Nephron (organoid): ENCODE measurements around the gene OSTN.
"Not testable (repeated sequence)": the region's sequence is repeated elsewhere in the genome, so short reads cannot be mapped to it uniquely, and the experiment has no call there.

Source experiments
- H3K27ac Mint-ChIP-seq, 3 experiments: 2 replicates each; pipeline ENCODE4 v1.8.0; 2020; ENCODE audit warnings: mixed read lengths in 3 of 3, mild to moderate bottlenecking in 2 of 3, moderate library complexity in 1 of 3
- H3K27me3 Mint-ChIP-seq: 2 replicates; pipeline ENCODE4 v1.8.0; 2021; ENCODE audit warnings: low read depth, mild to moderate bottlenecking, moderate library complexity, mixed read lengths
- H3K36me3 Mint-ChIP-seq: 2 replicates; pipeline ENCODE4 v1.8.0; 2020; ENCODE audit warnings: low read depth, mixed read lengths
- H3K4me1 Mint-ChIP-seq: 2 replicates; pipeline ENCODE4 v1.8.0; 2020; ENCODE audit warnings: mixed read lengths
- H3K4me3 Mint-ChIP-seq, 3 experiments: 2 replicates each; pipeline ENCODE4 v1.8.0; 2020; ENCODE audit warnings: mild to moderate bottlenecking in 3 of 3, mixed read lengths in 3 of 3, moderate library complexity in 2 of 3
- H3K9me3 Mint-ChIP-seq: 2 replicates; pipeline ENCODE4 v1.8.0; 2020; ENCODE audit warnings: mixed read lengths
- CTCF ChIP-seq, 3 experiments: fragments of 200-600 bp; sonication (generic); IDR thresholded peaks; one replicate each; pipeline ENCODE4 v1.5.0; 2021; ENCODE audit warnings: antibody characterized with exemption in 3 of 3; ENCODE audit not compliant: unreplicated experiment in 3 of 3

Gene OSTN

DNA sequence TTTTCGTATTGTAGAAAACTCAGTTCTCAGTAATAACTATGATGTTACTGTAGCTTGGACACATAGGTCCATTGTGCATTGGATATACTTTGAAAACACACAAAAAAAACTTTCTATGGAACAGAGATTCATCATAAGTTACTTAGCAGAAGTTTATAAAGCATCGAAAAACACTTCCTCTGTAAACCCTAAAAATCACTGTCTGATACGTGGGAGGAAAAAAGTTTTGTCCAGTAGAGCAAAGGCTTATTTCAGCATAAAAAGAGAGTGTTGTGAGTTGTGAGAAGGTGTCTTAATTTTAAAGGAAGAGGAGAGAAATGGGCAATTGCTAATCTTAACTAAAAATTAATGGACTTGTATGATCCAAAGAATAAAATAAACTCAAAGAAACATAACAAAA lies 64.8 kb downstream of the OSTN start:
- H3K9me3 Mint-ChIP-seq: no peaks in the 10 kb centered on the region
- no peaks in the 10 kb centered on the region for H3K27me3 Mint-ChIP-seq
- peaks cover 9% of the 10 kb centered on the region for H3K4me1 Mint-ChIP-seq
- H3K36me3 Mint-ChIP-seq: no peaks in the 10 kb centered on the region
- no peak overlapping the region for H3K27ac Mint-ChIP-seq
- TF ChIP-seq CTCF (IDR thresholded peaks at IDR 0.05; ENCODE audit: unreplicated experiment in 3 of 3): no peak
- H3K4me3 Mint-ChIP-seq: no peak overlapping the region

GRCh38 chr3:191268737-191269136 lies 69.7 kb downstream of the OSTN start:
- Mint-ChIP-seq H3K27ac (no peak overlapping the region), H3K27me3 (no peaks in the 10 kb centered on the region), H3K4me1 (peaks cover 8% of the 10 kb centered on the region), H3K9me3 (no peaks in the 10 kb centered on the region), H3K36me3 (no peaks in the 10 kb centered on the region), H3K4me3 (no peak overlapping the region)
- TF ChIP-seq CTCF (IDR thresholded peaks at IDR 0.05; ENCODE audit: unreplicated experiment in 3 of 3): no peak

DNA sequence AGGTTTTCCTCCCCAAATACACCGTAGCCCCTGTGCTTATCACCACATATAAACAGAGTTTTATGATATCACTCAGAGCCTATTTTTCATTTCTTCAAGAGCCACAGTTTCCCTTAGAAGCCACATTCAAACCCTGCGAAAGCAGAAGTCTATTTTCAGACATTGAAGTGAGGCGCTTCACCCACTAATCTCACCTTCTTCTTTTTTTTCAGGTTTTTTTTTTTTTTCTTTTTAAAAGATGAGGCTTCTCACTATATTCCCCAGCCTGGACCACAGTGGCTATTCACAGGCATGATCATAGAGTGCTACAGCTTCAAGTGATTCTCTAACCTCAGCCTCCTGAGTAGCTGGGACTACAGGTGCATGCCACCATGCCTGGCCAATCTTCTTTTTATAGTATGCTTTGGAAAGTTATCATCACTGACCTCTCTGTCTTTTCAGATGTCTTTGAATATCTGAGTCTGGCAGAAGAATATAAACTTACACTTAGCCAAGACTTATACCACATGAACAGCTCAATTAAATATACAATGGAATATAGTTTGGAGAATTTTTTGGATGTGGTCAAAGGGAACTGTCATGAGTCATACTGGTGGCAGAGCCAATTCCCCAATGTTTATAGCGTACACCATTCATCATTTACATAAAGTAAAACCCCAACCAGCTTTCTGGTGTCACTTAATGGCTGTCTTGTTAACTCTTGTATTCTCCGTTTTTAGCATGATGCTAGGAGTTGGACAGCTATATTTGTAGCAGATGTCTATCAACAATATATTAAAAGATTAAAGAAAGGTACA lies 70.4 kb downstream of the OSTN start:
- Mint-ChIP-seq H3K36me3 (no peaks in the 10 kb centered on the region), H3K27me3 (no peaks in the 10 kb centered on the region), H3K4me1 (peaks cover 4% of the 10 kb centered on the region), H3K9me3 (no peaks in the 10 kb centered on the region), H3K27ac (no peak overlapping the region), H3K4me3 (no peak overlapping the region)
- no peak for TF ChIP-seq CTCF (IDR thresholded peaks at IDR 0.05; ENCODE audit: unreplicated experiment in 3 of 3)

DNA sequence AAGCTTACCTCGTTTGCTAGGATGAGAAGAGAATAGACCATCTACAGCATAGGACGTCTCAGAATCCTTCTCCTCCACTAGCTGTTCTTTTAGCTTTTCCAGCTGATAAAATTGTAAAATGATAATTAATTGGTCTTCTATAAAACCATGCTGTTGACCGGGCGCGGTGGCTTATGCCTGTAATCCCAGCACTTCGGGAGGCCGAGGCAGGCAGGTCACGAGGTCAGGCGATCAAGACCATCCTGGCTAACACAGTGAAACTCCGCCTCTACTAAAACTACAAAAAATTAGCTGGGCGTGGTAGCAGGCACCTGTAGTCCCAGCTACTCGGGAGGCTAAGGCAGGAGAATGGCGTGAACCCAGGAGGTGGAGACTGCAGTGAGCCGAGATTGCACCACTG lies 76.2 kb downstream of the OSTN start:
- not testable (repeated sequence) for H3K36me3 Mint-ChIP-seq, H3K27me3 Mint-ChIP-seq, H3K4me3 Mint-ChIP-seq, H3K9me3 Mint-ChIP-seq, H3K4me1 Mint-ChIP-seq, H3K27ac Mint-ChIP-seq

GRCh38 chr3:191275751-191276150 lies 76.7 kb downstream of the OSTN start:
- no peaks in the 10 kb centered on the region for H3K9me3 Mint-ChIP-seq
- no peak overlapping the region for H3K27ac Mint-ChIP-seq
- H3K4me1 Mint-ChIP-seq: no peaks in the 10 kb centered on the region
- H3K4me3 Mint-ChIP-seq: no peak overlapping the region
- no peak for TF ChIP-seq CTCF (IDR thresholded peaks at IDR 0.05; ENCODE audit: unreplicated experiment in 3 of 3)
- no peaks in the 10 kb centered on the region for H3K36me3 Mint-ChIP-seq
- no peaks in the 10 kb centered on the region for H3K27me3 Mint-ChIP-seq

- Mint-ChIP-seq H3K4me3 (no peak overlapping the region), H3K36me3 (no peaks in the 10 kb centered on the region), H3K4me1 (peaks cover 9% of the 10 kb centered on the region), H3K27me3 (no peaks in the 10 kb centered on the region), H3K9me3 (no peaks in the 10 kb centered on the region), H3K27ac (no peak overlapping the region)
- no peak for TF ChIP-seq CTCF (IDR thresholded peaks at IDR 0.05; ENCODE audit: unreplicated experiment in 3 of 3)
Observed at GRCh38 chr3:191280111-191280510, 81.1 kb downstream of the OSTN start.
